Psoas muscle (tissue), 8 donors: ENCODE data around the gene GABPB1. TPM values are rescaled to one million over a fixed set of nuclear protein-coding genes. Genes with fewer than 3 reads are reported as not detected.

Experiments
- ATAC-seq, 4 donors: fragments of 200-7000 bp; cut with Tn5 transposase; one replicate each; pipeline ENCODE4 v1.9.1; 2020; ENCODE audit warnings: moderate library complexity in 3 of 4, mild to moderate bottlenecking in 2 of 4
- DNase-seq, 2 donors: peaks; one replicate each; pipeline ENCODE4 v3.0.0-alpha.2; 2020
- H3K27ac ChIP-seq: fragments of 200-600 bp; one replicate; pipeline ENCODE4 v1.8.0; 2022
- H3K27me3 ChIP-seq, 3 donors: fragments of 200-600 bp in 1 of 3; one replicate each; pipeline versions ENCODE4 v1.6.1 to v1.8.0; 2013 to 2022; ENCODE audit warnings: low read length in 2 of 3, mild to moderate bottlenecking in 2 of 3, moderate library complexity in 1 of 3; ENCODE audit not compliant: insufficient read depth in 3 of 3
- H3K36me3 ChIP-seq, 2 donors: fragments of 200-600 bp in 1 of 2; one replicate each; pipeline versions ENCODE4 v1.6.1 to v1.8.0; 2013 to 2022; ENCODE audit warnings: low read depth in 1 of 2, mild to moderate bottlenecking in 1 of 2, moderate library complexity in 1 of 2; ENCODE audit not compliant: insufficient read depth in 1 of 2
- H3K4me1 ChIP-seq: fragments of 200-600 bp; one replicate; pipeline ENCODE4 v1.8.0; 2022
- H3K4me3 ChIP-seq: fragments of 200-600 bp; one replicate; pipeline ENCODE4 v1.8.0; 2022; ENCODE audit warnings: mild to moderate bottlenecking
- H3K9me3 ChIP-seq: fragments of 200-600 bp; one replicate; pipeline ENCODE4 v1.8.0; 2022
- WGBS, 3 donors: extraction: QIAGEN DNeasy Blood & Tissue Kit; methylation state at CpG; one replicate each; pipeline versions ENCODE4 v1.1.6 to v1.1.7; 2013; 5-methylcytosine and 5-hydroxymethylcytosine counted together
- intact Hi-C, 2 donors: fragments of 100-400 bp; cut with DNase I; formaldehyde crosslinking; loops; one replicate each; pipeline versions ENCODE4 v1.11.0 to v1.14.2; 2022
- polyA plus RNA-seq, 3 donors: library from polyadenylated mRNA; stranded (reverse); fragments of 200-250 nt; gene quantifications; one replicate each; pipeline ENCODE4 v1.2.3, GENCODE V29; 2013
- total RNA-seq, 4 donors: library from RNA; stranded (reverse); fragmentation: NEBNext Ultra II Directional in 2 of 4; extraction: Animal tissue kit (Norgen Biotek cat#: 25700) in 2 of 4; gene quantifications; one replicate each; pipeline versions ENCODE4 v1.2.1 to v1.2.4, GENCODE V29; 2021 to 2023
- TF ChIP-seq, protein P1 (sequence below): fragments of 200-600 bp; IDR thresholded peaks from one replicate; pipeline ENCODE4 v1.8.0; 2022; ENCODE audit warnings: antibody characterized with exemption
- donor health status: healthy with polysubstance abuse.
- donor health status: DM: no; HTN: no; CAD: no; lungs with moderate emphysema.
- donor health status: Bipolar disorder and iron deficiency.
- donor health status: healthy.
- donor health status: DM: yes; HTN: yes; CAD: no.
- donor health status: DM: no; HTN: no; CAD: no.
- donor health status: DM: no; HTN: no; CAD: no.
- donor health status: DM: yes; HTN: yes; CAD: no.

Gene GABPB1
- total and polyA plus RNA-seq, 7 donors: 5.0 to 16.7 (median 6.6) TPM

DNA sequence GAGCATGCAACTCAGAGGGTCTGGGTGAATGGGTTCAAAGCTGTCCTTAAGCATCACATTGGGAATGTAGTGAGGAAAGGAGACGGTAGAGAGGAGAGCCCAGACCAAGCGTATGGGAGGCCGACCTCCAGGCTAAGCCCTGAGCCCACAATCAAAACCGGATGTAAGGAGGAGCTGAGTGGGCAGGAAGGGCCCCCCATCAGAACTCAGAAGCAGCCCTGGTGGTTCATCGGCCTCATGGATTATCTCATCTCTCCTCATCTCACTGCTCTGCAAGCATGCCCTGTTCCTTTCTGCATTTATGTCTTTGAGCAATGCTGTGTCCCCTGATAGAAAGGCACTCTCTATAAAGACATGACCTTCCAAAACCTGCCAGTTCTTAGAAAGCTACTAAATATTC lies 95.7 kb downstream of the GABPB1 start:
- TF ChIP-seq, protein P1, sequence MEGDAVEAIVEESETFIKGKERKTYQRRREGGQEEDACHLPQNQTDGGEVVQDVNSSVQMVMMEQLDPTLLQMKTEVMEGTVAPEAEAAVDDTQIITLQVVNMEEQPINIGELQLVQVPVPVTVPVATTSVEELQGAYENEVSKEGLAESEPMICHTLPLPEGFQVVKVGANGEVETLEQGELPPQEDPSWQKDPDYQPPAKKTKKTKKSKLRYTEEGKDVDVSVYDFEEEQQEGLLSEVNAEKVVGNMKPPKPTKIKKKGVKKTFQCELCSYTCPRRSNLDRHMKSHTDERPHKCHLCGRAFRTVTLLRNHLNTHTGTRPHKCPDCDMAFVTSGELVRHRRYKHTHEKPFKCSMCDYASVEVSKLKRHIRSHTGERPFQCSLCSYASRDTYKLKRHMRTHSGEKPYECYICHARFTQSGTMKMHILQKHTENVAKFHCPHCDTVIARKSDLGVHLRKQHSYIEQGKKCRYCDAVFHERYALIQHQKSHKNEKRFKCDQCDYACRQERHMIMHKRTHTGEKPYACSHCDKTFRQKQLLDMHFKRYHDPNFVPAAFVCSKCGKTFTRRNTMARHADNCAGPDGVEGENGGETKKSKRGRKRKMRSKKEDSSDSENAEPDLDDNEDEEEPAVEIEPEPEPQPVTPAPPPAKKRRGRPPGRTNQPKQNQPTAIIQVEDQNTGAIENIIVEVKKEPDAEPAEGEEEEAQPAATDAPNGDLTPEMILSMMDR: no peak
- DNase-seq (no peak), ATAC-seq (no peak)
- Histone ChIP-seq H3K9me3 (no peaks in the 10 kb centered on the region), H3K27ac (no peak overlapping the region), H3K4me1 (no peaks in the 10 kb centered on the region), H3K27me3 (peaks cover 0 to 3% (median 0%) of the 10 kb centered on the region in 3 donors), H3K4me3 (no peak overlapping the region), H3K36me3 (no peaks in the 10 kb centered on the region)
- intact Hi-C loops: no loop called here
- 77 to 78% (median 77%) methylated on average over 5 of the region's 5 CpGs for WGBS, 3 donors

DNA sequence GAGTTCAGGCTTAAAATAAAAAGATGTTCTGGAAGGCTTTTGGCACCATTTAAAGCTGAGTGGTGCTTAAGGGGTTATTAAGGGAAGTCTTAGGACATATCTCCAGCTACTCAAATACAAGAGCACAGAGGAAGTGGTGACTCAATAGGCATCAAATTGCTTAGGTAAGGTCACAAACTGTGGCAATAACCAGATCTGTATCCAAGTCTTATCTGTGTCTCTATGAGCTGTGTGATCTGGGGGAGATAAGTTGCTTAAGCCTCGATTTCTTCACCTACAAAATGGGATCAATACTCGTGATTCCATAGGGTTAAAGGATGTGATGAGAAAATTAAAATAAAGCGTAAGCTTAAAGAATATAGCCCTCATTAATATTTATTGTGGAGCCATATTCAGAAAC lies 97.1 kb downstream of the GABPB1 start:
- Histone ChIP-seq H3K36me3 (no peaks in the 10 kb centered on the region), H3K4me3 (no peak overlapping the region), H3K4me1 (no peaks in the 10 kb centered on the region), H3K27ac (no peak overlapping the region), H3K9me3 (no peaks in the 10 kb centered on the region), H3K27me3 (peaks cover 0 to 4% (median 0%) of the 10 kb centered on the region in 3 donors)
- no peak for DNase-seq
- intact Hi-C loops: no loop called here
- 87 to 94% (median 88%) methylated on average over 3 of the region's 3 CpGs for WGBS, 3 donors
- ATAC-seq: no peak
- TF ChIP-seq, protein P1: no peak

DNA sequence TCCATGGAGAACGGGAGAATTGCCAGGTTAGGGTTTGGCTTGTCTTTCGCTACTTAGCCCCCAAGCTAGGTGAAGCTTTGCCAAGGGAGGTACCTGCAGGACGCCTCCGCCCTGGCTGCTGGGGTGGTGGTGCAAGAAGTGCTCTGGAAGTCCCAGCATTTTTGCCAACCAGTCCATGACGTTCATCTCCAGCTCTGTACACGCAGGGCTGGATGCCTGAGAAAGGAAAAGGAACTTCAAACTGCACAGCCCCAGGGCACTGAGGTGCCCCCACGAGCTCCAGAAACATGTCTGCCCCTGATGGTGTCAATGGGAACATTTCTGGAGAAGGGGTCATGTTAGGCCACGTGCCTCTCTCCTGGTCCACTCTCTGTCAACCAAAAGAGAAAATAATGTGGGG lies 97.7 kb downstream of the GABPB1 start:
- TF ChIP-seq, protein P1: no peak
- Histone ChIP-seq H3K27ac (no peak overlapping the region), H3K9me3 (no peaks in the 10 kb centered on the region), H3K27me3 (peaks cover 0 to 2% (median 0%) of the 10 kb centered on the region in 3 donors), H3K4me1 (no peaks in the 10 kb centered on the region), H3K36me3 (no peaks in the 10 kb centered on the region), H3K4me3 (no peak overlapping the region)
- intact Hi-C loops: no loop called here
- ATAC-seq (no peak), DNase-seq (no peak)
- 79 to 82% (median 81%) methylated on average over 8 of the region's 8 CpGs for WGBS, 3 donors

DNA sequence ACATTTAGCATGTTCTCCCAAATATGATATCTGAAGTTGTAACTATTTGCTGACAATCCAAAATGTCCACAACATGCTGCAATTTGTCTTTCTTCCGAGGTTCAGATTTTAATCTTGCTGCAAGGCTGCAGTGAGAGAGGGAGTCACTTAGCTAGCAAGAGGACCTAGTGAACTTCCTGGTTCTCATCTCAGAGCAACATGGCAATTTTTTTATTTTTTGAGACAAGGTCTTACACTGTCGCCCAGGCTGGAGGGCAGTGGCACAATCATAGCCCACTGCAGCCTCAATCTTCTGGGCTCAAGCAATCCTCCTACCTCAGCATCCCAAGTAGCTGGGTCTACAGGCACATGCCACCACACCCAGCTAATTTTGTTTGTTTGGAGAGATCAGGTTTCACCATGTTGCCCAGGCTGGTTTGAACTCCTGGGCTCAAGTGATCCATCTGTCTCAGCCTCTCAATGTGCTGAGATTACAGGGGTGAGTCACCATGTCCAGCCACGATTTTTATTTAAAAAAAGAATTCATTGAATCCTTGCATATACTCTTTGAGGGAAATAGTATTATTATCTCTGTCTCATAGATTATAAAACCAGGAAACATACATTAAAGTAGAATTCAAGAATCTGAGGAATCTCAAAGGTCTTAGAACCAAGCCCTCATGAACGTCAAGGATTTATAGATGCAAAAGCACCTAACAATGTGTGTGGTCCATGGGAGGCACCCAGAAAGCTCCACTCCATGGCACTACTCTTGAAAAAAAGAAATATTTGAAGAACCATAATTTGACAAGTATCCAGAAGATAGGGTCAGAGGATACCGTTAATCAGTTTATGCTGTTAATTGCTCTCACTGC lies 98.6 kb downstream of the GABPB1 start:
- peaks cover 0 to 2% (median 0%) of the 10 kb centered on the region in 3 donors for H3K27me3 ChIP-seq
- H3K27ac ChIP-seq: no peak overlapping the region
- TF ChIP-seq, protein P1: no peak
- WGBS, 3 donors: 59 to 64% (median 63%) methylated on average over 5 of the region's 5 CpGs
- no peaks in the 10 kb centered on the region for H3K4me1 ChIP-seq
- H3K4me3 ChIP-seq: no peak overlapping the region
- ATAC-seq (no peak), DNase-seq (no peak)
- no peaks in the 10 kb centered on the region for H3K9me3 ChIP-seq
- intact Hi-C loops: no loop called here
- no peaks in the 10 kb centered on the region for H3K36me3 ChIP-seq
